Measurements from ENCODE around the gene MYL6B.

The MYL6B gene

GRCh38 chr12:56104815-56105608 lies 47.4 kb upstream of the MYL6B start:
- peak; percentile 71 for DNase-seq (ENCODE audit: low read depth)
- peak overlapping the region; percentile 100 for H3K4me3 ChIP-seq (ENCODE audit: low read depth, low read length)
- TF ChIP-seq MYC (IDR thresholded peaks at IDR 0.05; ENCODE audit: low read depth, low read length) (peak; percentile 92), MAX (IDR thresholded peaks at IDR 0.05; ENCODE audit: low read depth, low read length) (peak; percentile 96), CTCF (IDR thresholded peaks at IDR 0.05; ENCODE audit: low read depth, low read length) (peak; percentile 26), POLR2A (IDR thresholded peaks at IDR 0.05; ENCODE audit: extremely low read depth, insufficient read length) (no peak)

- no peak for DNase-seq (ENCODE audit: low read depth)
- peak overlapping the region; percentile 100 for H3K4me3 ChIP-seq (ENCODE audit: low read depth, low read length)
- TF ChIP-seq MYC (IDR thresholded peaks at IDR 0.05; ENCODE audit: low read depth, low read length) (no peak), POLR2A (IDR thresholded peaks at IDR 0.05; ENCODE audit: extremely low read depth, insufficient read length) (no peak), CTCF (IDR thresholded peaks at IDR 0.05; ENCODE audit: low read depth, low read length) (no peak), MAX (IDR thresholded peaks at IDR 0.05; ENCODE audit: low read depth, low read length) (no peak)
Measured at GRCh38 chr12:56105609-56105902, 46.8 kb upstream of the MYL6B start.

GRCh38 chr12:56107242-56107641 lies 45.1 kb upstream of the MYL6B start:
- TF ChIP-seq POLR2A (IDR thresholded peaks at IDR 0.05; ENCODE audit: extremely low read depth, insufficient read length) (no peak), CTCF (IDR thresholded peaks at IDR 0.05; ENCODE audit: low read depth, low read length) (no peak), MAX (IDR thresholded peaks at IDR 0.05; ENCODE audit: low read depth, low read length) (no peak), MYC (IDR thresholded peaks at IDR 0.05; ENCODE audit: low read depth, low read length) (no peak)
- no peak for DNase-seq (ENCODE audit: low read depth)
- H3K4me3 ChIP-seq (ENCODE audit: low read depth, low read length): peak overlapping the region; percentile 100

GRCh38 chr12:56110571-56110970 lies 41.8 kb upstream of the MYL6B start:
- DNase-seq (ENCODE audit: low read depth): no peak
- no peak for TF ChIP-seq CTCF (IDR thresholded peaks at IDR 0.05; ENCODE audit: low read depth, low read length)
- TF ChIP-seq MYC (IDR thresholded peaks at IDR 0.05; ENCODE audit: low read depth, low read length): no peak
- no peak for TF ChIP-seq MAX (IDR thresholded peaks at IDR 0.05; ENCODE audit: low read depth, low read length)
- TF ChIP-seq POLR2A (IDR thresholded peaks at IDR 0.05; ENCODE audit: extremely low read depth, insufficient read length): no peak
- H3K4me3 ChIP-seq (ENCODE audit: low read depth, low read length): no peak overlapping the region

- TF ChIP-seq MAX (IDR thresholded peaks at IDR 0.05; ENCODE audit: low read depth, low read length): no peak
- TF ChIP-seq CTCF (IDR thresholded peaks at IDR 0.05; ENCODE audit: low read depth, low read length): no peak
- H3K4me3 ChIP-seq (ENCODE audit: low read depth, low read length): no peak overlapping the region
- no peak for DNase-seq (ENCODE audit: low read depth)
Measured at GRCh38 chr12:56114084-56114483, 38.3 kb upstream of the MYL6B start.

Data from NB4 (cell line).